ENCODE results near the gene INPP5A. TPM values are rescaled to one million over a fixed set of nuclear protein-coding genes. Genes with fewer than 3 reads are reported as not detected.

INPP5A gene
- total and polyA plus RNA-seq, 2 of the 13 experiments (the other 11 are each of a cell fraction or from before 2014, with no cell fraction given), result 17.5 to 37.9 TPM

GRCh38 chr10:132639470-132639869 is 101.9 kb downstream of the INPP5A start (continued):
- no peak for TF ChIP-seq AHDC1 (CRISPR knock-in tag; IDR thresholded peaks at IDR 0.05; ENCODE audit: borderline replicate concordance)
- TF ChIP-seq KDM4B (CRISPR knock-in tag; IDR thresholded peaks at IDR 0.05), result no peak
- no peak for TF ChIP-seq ZNF530 (CRISPR knock-in tag; IDR thresholded peaks at IDR 0.05; ENCODE audit: low read depth)
- no peak for TF ChIP-seq RBAK (CRISPR knock-in tag; IDR thresholded peaks at IDR 0.05)
- no peak for TF ChIP-seq MATR3 (CRISPR knock-in tag; IDR thresholded peaks at IDR 0.05)
- no peak for TF ChIP-seq REL (CRISPR knock-in tag; conservative IDR thresholded peaks at IDR 0.05)

- CTCF ChIA-PET (ENCODE audit: low intra/inter-chr PET ratio, low total read pairs), result interaction anchor here (1.0 kb wide), 1 partner anchor 182 kb away, joined by 3 read pairs; no protein-coding TSS in a partner anchor
- no TSS peak for BruUV-seq (replicated peaks)
- Histone ChIP-seq H3K9ac (ENCODE audit: insufficient read depth, low read depth, low read length) (no peak overlapping the region), H3K36me3 (replicated peaks in 1 of 2; ENCODE audit: control insufficient read depth in 1 of 2, insufficient read depth in 2 of 2, low read length in 2 of 2) (no peaks in the 10 kb centered on the region), H3K9me3 (ENCODE audit: low read length) (no peaks in the 10 kb centered on the region), H3K4me3 (replicated peaks in 1 of 3; ENCODE audit: insufficient read depth in 1 of 3, low read depth in 2 of 3, low read length in 3 of 3) (no peak overlapping the region), H3K4me1 (ENCODE audit: insufficient read depth, low read length) (no peaks in the 10 kb centered on the region), H3K27me3 (ENCODE audit: control insufficient read depth in 1 of 2, insufficient read depth in 2 of 2, low read length in 2 of 2) (no peaks in the 10 kb centered on the region; a peak in 1 of 5 replicates), H2AFZ (ENCODE audit: low read length) (no peak overlapping the region), H4K20me1 (ENCODE audit: insufficient read depth, low read length) (no peaks in the 10 kb centered on the region; the same call in 1 of the 2 replicates), H3K79me2 (ENCODE audit: insufficient read depth, low read length) (peaks cover 5% of the 10 kb centered on the region), H3K27ac (ENCODE audit: extremely low read length, insufficient read depth, low read length) (no peak overlapping the region), H3K4me2 (ENCODE audit: low read depth, low read length) (no peak overlapping the region)
- intact Hi-C loops (cut with micrococcal nuclease; ENCODE audit: unreplicated experiment) (no loop called here), in situ Hi-C loops (cut with HindIII; ENCODE audit: extremely low pct_ligation_motif_present, low pct_unique_long_range_greater_than_20kb) (no loop called here)
- FAIRE-seq, result no peak
- ATAC-seq, result no peak
- no peak for DNase-seq (ENCODE audit: low spot score)
- POLR2A ChIA-PET, result no interaction called here
- WGBS (ENCODE audit: low lambda C conversion rate), result 91% methylated on average over 29 of the region's 29 CpGs
- TF ChIP-seq MIER2 (CRISPR knock-in tag; IDR thresholded peaks at IDR 0.05) (no peak), CENPBD1 (CRISPR knock-in tag; IDR thresholded peaks at IDR 0.05; ENCODE audit: borderline replicate concordance, low read depth) (no peak), SCMH1 (CRISPR knock-in tag; IDR thresholded peaks at IDR 0.05; ENCODE audit: borderline replicate concordance) (no peak), IKZF5 (CRISPR knock-in tag; IDR thresholded peaks at IDR 0.05) (no peak), ZNF75D (CRISPR knock-in tag; IDR thresholded peaks at IDR 0.05; ENCODE audit: borderline replicate concordance) (no peak), HDAC2 (CRISPR knock-in tag; IDR thresholded peaks at IDR 0.05) (no peak)
Measured at GRCh38 chr10:132640326-132641125, 102.9 kb downstream of the INPP5A start.

All from HepG2 (cell line).